IMR-90 (cell line): ENCODE measurements around the gene GPX5. TPM values are rescaled to one million over a fixed set of nuclear protein-coding genes. Genes with fewer than 3 reads are reported as not detected.

Experiments
- ATAC-seq: fragments of 200-7000 bp; cut with Tn5 transposase; 2 replicates; pipeline ENCODE4 v1.9.1; 2020; ENCODE audit warnings: low read depth, mild to moderate bottlenecking, moderate library complexity
- BruUV-seq: library from RNA; stranded (reverse); fragments of 400-500 nt; replicated peaks from 2 replicates; lab custom pipeline; 2021; lab: Mats Ljungman, UMichigan
- CTCF ChIA-PET: fragments of 300-600 bp; formaldehyde crosslinking; extraction: SDS; loops from one replicate; lab custom pipeline; 2021; ENCODE audit warnings: antibody characterized with exemption; lab: Yijun Ruan, JAX
- POLR2A ChIA-PET: fragments of 300-600 bp; sonication (Branson Sonifier 250); formaldehyde crosslinking; loops from one replicate; lab custom pipeline; 2022; ENCODE audit warnings: antibody characterized with exemption; ENCODE audit not compliant: unreplicated experiment; lab: Charles Lee
- DNase-seq: peaks from one replicate; pipeline ENCODE4 v3.0.0; 2013
- H2AFZ ChIP-seq: replicated peaks from 2 replicates; pipeline ENCODE3; 2013; ENCODE audit warnings: low read length, mild to moderate bottlenecking; ENCODE audit not compliant: poor library complexity
- H2AK5ac ChIP-seq: 2 replicates; pipeline ENCODE4 v1.6.1; 2013; ENCODE audit warnings: low read depth, low read length, inconsistent platforms
- H2AK9ac ChIP-seq: replicated peaks from 2 replicates; pipeline ENCODE3; 2013; ENCODE audit warnings: mild to moderate bottlenecking, low read depth, low read length, moderate library complexity; ENCODE audit not compliant: poor library complexity
- H2BK120ac ChIP-seq: 2 replicates; pipeline ENCODE4 v1.6.1; 2013; ENCODE audit warnings: low read depth, low read length, inconsistent platforms
- H2BK15ac ChIP-seq: 3 replicates; pipeline ENCODE4 v1.6.1; 2013; ENCODE audit warnings: low read depth, low read length, inconsistent platforms
- H2BK20ac ChIP-seq: 2 replicates; pipeline ENCODE4 v1.6.1; 2013; ENCODE audit warnings: low read depth, mild to moderate bottlenecking, inconsistent platforms, low read length, moderate library complexity
- H2BK5ac ChIP-seq: 2 replicates; pipeline ENCODE4 v1.6.1; 2013; ENCODE audit warnings: mild to moderate bottlenecking, low read depth, low read length, inconsistent platforms; ENCODE audit not compliant: poor library complexity, severe bottlenecking
- H3K14ac ChIP-seq: replicated peaks from 2 replicates; pipeline ENCODE4 v1.6.1; 2013; ENCODE audit warnings: low read depth, low read length, inconsistent platforms
- H3K18ac ChIP-seq: 2 replicates; pipeline ENCODE4 v1.6.1; 2013; ENCODE audit warnings: low read depth, low read length, control low read depth
- H3K23ac ChIP-seq: 2 replicates; pipeline ENCODE4 v1.6.1; 2013; ENCODE audit warnings: low read depth, low read length, inconsistent platforms
- H3K27ac ChIP-seq: 2 replicates; pipeline ENCODE4 v1.5.1; 2013; ENCODE audit warnings: mild to moderate bottlenecking, control low read depth, low read length; ENCODE audit not compliant: insufficient read depth
- H3K27me3 ChIP-seq: 2 replicates; pipeline ENCODE4 v1.6.1; 2013; ENCODE audit warnings: low read length; ENCODE audit not compliant: control insufficient read depth, insufficient read depth
- H3K36me3 ChIP-seq: 2 replicates; pipeline ENCODE4 v1.6.1; 2013; ENCODE audit warnings: low read length, mixed read lengths; ENCODE audit not compliant: control insufficient read depth, insufficient read depth
- H3K4ac ChIP-seq: 2 replicates; pipeline ENCODE4 v1.6.1; 2013; ENCODE audit warnings: low read depth, low read length, inconsistent platforms
- H3K4me1 ChIP-seq: 2 replicates; pipeline ENCODE4 v1.6.1; 2013; ENCODE audit warnings: low read length, mixed read lengths; ENCODE audit not compliant: control insufficient read depth, insufficient read depth
- H3K4me2 ChIP-seq: 2 replicates; pipeline ENCODE4 v1.6.1; 2013; ENCODE audit warnings: low read depth, mild to moderate bottlenecking, control low read depth, low read length, moderate library complexity
- H3K4me3 ChIP-seq: 2 replicates; pipeline ENCODE4 v1.5.1; 2013; ENCODE audit warnings: low read depth, mild to moderate bottlenecking, control low read depth, low read length, moderate library complexity; ENCODE audit not compliant: insufficient read depth
- H3K56ac ChIP-seq: 2 replicates; pipeline ENCODE4 v1.6.1; 2013; ENCODE audit warnings: low read length, inconsistent platforms; ENCODE audit not compliant: insufficient read depth; ENCODE audit errors: extremely low read depth
- H3K79me1 ChIP-seq, 2 experiments: 2 replicates each; pipeline ENCODE4 v1.6.1; 2013; ENCODE audit warnings: low read length in 2 of 2, inconsistent platforms in 1 of 2, low read depth in 1 of 2
- H3K9ac ChIP-seq: 2 replicates; pipeline ENCODE4 v1.6.1; 2013; ENCODE audit warnings: low read depth, low read length, control low read depth
- H3K9me1 ChIP-seq: 2 replicates; pipeline ENCODE4 v1.6.1; 2013; ENCODE audit warnings: low read length, inconsistent platforms; ENCODE audit not compliant: insufficient read depth
- H3K9me3 ChIP-seq: 2 replicates; pipeline ENCODE4 v1.6.1; 2013; ENCODE audit warnings: low read length; ENCODE audit not compliant: control insufficient read depth, insufficient read depth
- H4K20me1 ChIP-seq: 2 replicates; pipeline ENCODE4 v1.6.1; 2013; ENCODE audit warnings: low read length, inconsistent platforms; ENCODE audit not compliant: insufficient read depth
- H4K5ac ChIP-seq: 2 replicates; pipeline ENCODE4 v1.6.1; 2013; ENCODE audit warnings: mild to moderate bottlenecking, low read depth, low read length, control low read depth
- H4K8ac ChIP-seq, 2 experiments: 2 replicates each; pipeline ENCODE4 v1.6.1; 2013; ENCODE audit warnings: low read depth in 2 of 2, low read length in 2 of 2, control low read depth in 1 of 2, inconsistent platforms in 1 of 2
- H4K91ac ChIP-seq: 2 replicates; pipeline ENCODE4 v1.6.1; 2013; ENCODE audit warnings: low read depth, low read length, inconsistent platforms; ENCODE audit not compliant: insufficient read depth
- SMC3 ChIP-seq: fragments of 150-350 bp; IDR thresholded peaks from 2 replicates; pipeline ENCODE4 v1.6.1; 2016; ENCODE audit warnings: low read depth, mild to moderate bottlenecking, antibody characterized with exemption, low read length, moderate library complexity
- dilution Hi-C: fragments of 300-500 bp; cut with HindIII; formaldehyde crosslinking; loops from one replicate; pipeline ENCODE4 v1.14.3; 2018; ENCODE audit warnings: low sequenced_read_pairs; ENCODE audit not compliant: unreplicated experiment
- in situ Hi-C: fragments of 300-500 bp; cut with MboI; formaldehyde crosslinking; loops from 3 replicates; pipeline ENCODE4 v1.14.3; 2019; ENCODE audit warnings: low sequenced_read_pairs, inconsistent platforms, mixed read lengths
- intact Hi-C: fragments of 100-400 bp; cut with micrococcal nuclease; formaldehyde crosslinking; loops from 2 replicates; pipeline ENCODE4 v1.10.0; 2022
- polyA plus RNA-seq, 3 experiments: library from polyadenylated mRNA; depleted of rRNA; stranded (reverse); fragments of >200 nt; gene quantifications; 2 replicates each; pipeline ENCODE4 v1.2.3, GENCODE V29; 2012; ENCODE audit warnings: low replicate concordance in 1 of 3
- total RNA-seq: library from RNA; depleted of rRNA; stranded (reverse); fragments of >200 nt; gene quantifications from 2 replicates; pipeline ENCODE4 v1.2.3, GENCODE V29; 2012

Gene GPX5
- total and polyA plus RNA-seq, 2 of the 4 experiments (the other 2 are of a cell fraction) = not detected

- Histone ChIP-seq H4K91ac (no peak overlapping the region), H3K18ac (no peak overlapping the region), H4K20me1 (no peaks in the 10 kb centered on the region), H3K9me1 (no peaks in the 10 kb centered on the region), H3K4me3 (no peak overlapping the region), H3K36me3 (no peaks in the 10 kb centered on the region), H3K4me1 (no peaks in the 10 kb centered on the region), H3K9me3 (no peaks in the 10 kb centered on the region), H3K14ac (no peak overlapping the region), H2AK5ac (no peak overlapping the region), H2BK20ac (no peak overlapping the region), H3K27ac (no peak overlapping the region), H3K79me1 (no peaks in the 10 kb centered on the region), H3K4ac (no peak overlapping the region), H3K23ac (no peak overlapping the region), H3K56ac (no peak overlapping the region), H2BK15ac (no peak overlapping the region), H4K8ac (no peak overlapping the region), H2AK9ac (no peak overlapping the region), H2BK5ac (no peak overlapping the region), H4K5ac (no peak overlapping the region), H3K9ac (no peak overlapping the region), H2BK120ac (no peak overlapping the region), H2AFZ (no peak overlapping the region), H3K27me3 (no peaks in the 10 kb centered on the region), H3K4me2 (no peak overlapping the region)
- dilution Hi-C loops (no loop called here), in situ Hi-C loops (no loop called here), intact Hi-C loops (no loop called here)
- ChIA-PET POLR2A (no interaction called here), CTCF (no interaction called here)
- no peak for DNase-seq
- no peak for TF ChIP-seq SMC3
- BruUV-seq = no TSS peak
- no peak for ATAC-seq
Measured at GRCh38 chr6:28567506-28567905, 41.8 kb downstream of the GPX5 start.
